ENCODE measurements around the gene CLIC5. TPM values are rescaled to one million over a fixed set of nuclear protein-coding genes. Genes with fewer than 3 reads are reported as not detected.

The CLIC5 gene
- total RNA-seq, 1 experiment from 2014 or later: 0.20 TPM

GRCh38 chr6:45892696-45893245 lies 122.9 kb downstream of the CLIC5 start:
- H3K23me2 ChIP-seq (ENCODE audit: insufficient read length, low read depth, low read length, poor library complexity, severe bottlenecking): no peaks in the 10 kb centered on the region
- H2AK5ac ChIP-seq (ENCODE audit: insufficient read length, low read length): no peak overlapping the region
- H2AFZ ChIP-seq (ENCODE audit: low read length): no peak overlapping the region
- H3K4ac ChIP-seq (ENCODE audit: low read depth, low read length): no peak overlapping the region
- no peak overlapping the region for H3K14ac ChIP-seq (ENCODE audit: insufficient read depth, low read length)
- no peaks in the 10 kb centered on the region for H3K9me3 ChIP-seq (ENCODE audit: control insufficient read depth, low read depth, low read length)
- H3K27me3 ChIP-seq (ENCODE audit: insufficient read depth, low read length): no peaks in the 10 kb centered on the region
- no peaks in the 10 kb centered on the region for H3K79me1 ChIP-seq (ENCODE audit: insufficient read depth, low read depth, low read length, poor library complexity, severe bottlenecking)
- Mint-ChIP-seq H3K36me3 (ENCODE audit: insufficient read depth in 1 of 3, low read depth in 3 of 3) (no peaks in the 10 kb centered on the region; a peak in 1 of 7 replicates), H3K9me3 (no peaks in the 10 kb centered on the region), H3K27me3 (ENCODE audit: low read depth) (peaks cover 9% of the 10 kb centered on the region), H3K4me3 (no peak overlapping the region), H3K27ac (no peak overlapping the region), H3K4me1 (peaks cover 0 to 3% of the 10 kb centered on the region in 2 experiments; a peak in 1 of 4 replicates)
- no peak overlapping the region for H4K8ac ChIP-seq (replicated peaks; ENCODE audit: insufficient read length, low read depth, low read length)
- no peak overlapping the region for H2BK120ac ChIP-seq (ENCODE audit: low read depth, low read length, poor library complexity, severe bottlenecking)
- H3K79me2 ChIP-seq (ENCODE audit: insufficient read depth, low read length): no peaks in the 10 kb centered on the region
- no peak overlapping the region for H2BK12ac ChIP-seq (ENCODE audit: insufficient read length, low read depth, low read length)
- no peak overlapping the region for H4K5ac ChIP-seq (ENCODE audit: insufficient read length, low read depth, low read length)
- H3K23ac ChIP-seq (ENCODE audit: insufficient read length, low read depth, low read length): no peak overlapping the region
- no CpG with 5 or more reads among the region's 4 CpGs for WGBS (ENCODE audit: extremely low coverage, insufficient read length, low lambda C conversion rate)
- no peak overlapping the region for H2BK15ac ChIP-seq (ENCODE audit: low read depth, low read length)
- H3T11ph ChIP-seq (ENCODE audit: low read length): no peak overlapping the region
- TF ChIP-seq CTCF (conservative IDR thresholded peaks at IDR 0.05): no peak
- no peak overlapping the region for H3K56ac ChIP-seq (ENCODE audit: insufficient read length, low read depth, low read length)
- H4K91ac ChIP-seq (ENCODE audit: insufficient read length, low read depth, low read length): no peak overlapping the region
- no peaks in the 10 kb centered on the region for H3K4me1 ChIP-seq (ENCODE audit: insufficient read depth, low read length)
- no peaks in the 10 kb centered on the region for H4K20me1 ChIP-seq (ENCODE audit: control insufficient read depth, insufficient read depth, insufficient read length)
- no peak overlapping the region for H2BK5ac ChIP-seq (ENCODE audit: insufficient read length, low read length)
- H3K9ac ChIP-seq (ENCODE audit: extremely low read depth, insufficient read length, low read length): no peak overlapping the region
- no peak overlapping the region for H3K18ac ChIP-seq (ENCODE audit: insufficient read length, low read depth, low read length)
- no peak for DNase-seq
- H3K27ac ChIP-seq (ENCODE audit: insufficient read length, low read depth, low read length): no peak overlapping the region
- no peak overlapping the region for H2BK20ac ChIP-seq (ENCODE audit: low read depth, low read length, poor library complexity, severe bottlenecking)
- H3K4me2 ChIP-seq (ENCODE audit: insufficient read depth, insufficient read length, low read length): no peak overlapping the region

Data from H9 (cell line).